Bone marrow (tissue), 2 donors: ENCODE results near the gene HOXA11.

Experiments used
- DNase-seq, 2 donors: peaks; one replicate each; lab custom pipeline; 2025; lab: John Stamatoyannopoulos, UW

HOXA11 gene

GRCh38 chr7:27180431-27181420, 4.3 kb downstream of the HOXA11 start:
- no peak for DNase-seq

GRCh38 chr7:27179503-27180430, 5.3 kb downstream of the HOXA11 start:
- DNase-seq: peak in 1 of 2 donors; percentile 50

- no peak for DNase-seq
Observed at GRCh38 chr7:27179030-27179429, 6.0 kb downstream of the HOXA11 start.

GRCh38 chr7:27178366-27178765, 6.7 kb downstream of the HOXA11 start:
- DNase-seq: no peak

GRCh38 chr7:27177795-27178320, 7.2 kb downstream of the HOXA11 start:
- no peak for DNase-seq

GRCh38 chr7:27176962-27177794, 7.9 kb downstream of the HOXA11 start:
- DNase-seq: no peak

- no peak for DNase-seq
Observed at GRCh38 chr7:27176524-27176845, 8.5 kb downstream of the HOXA11 start.

GRCh38 chr7:27175626-27176523, 9.2 kb downstream of the HOXA11 start:
- no peak for DNase-seq

GRCh38 chr7:27174874-27175625, 10.0 kb downstream of the HOXA11 start:
- no peak for DNase-seq

- DNase-seq: no peak
Observed at GRCh38 chr7:27173956-27174873, 10.8 kb downstream of the HOXA11 start, which contains the start of gene HOXA10. HOXA10 (minus strand) TSS chr7:27174320; CDS start chr7:27174306, 14 bp downstream.

- DNase-seq: no peak
Observed at GRCh38 chr7:27173511-27173955, 11.5 kb downstream of the HOXA11 start.

- DNase-seq: no peak
Observed at GRCh38 chr7:27172823-27173510, 12.1 kb downstream of the HOXA11 start.

GRCh38 chr7:27172315-27172774, 12.7 kb downstream of the HOXA11 start:
- no peak for DNase-seq

GRCh38 chr7:27171637-27172314, 13.3 kb downstream of the HOXA11 start:
- no peak for DNase-seq

- no peak for DNase-seq
Observed at GRCh38 chr7:27171325-27171636, 13.8 kb downstream of the HOXA11 start.

GRCh38 chr7:27170426-27171324, 14.4 kb downstream of the HOXA11 start:
- DNase-seq: no peak
